ENCODE measurements around the gene PCDH9.

The PCDH9 gene

GRCh38 chr13:66704110-66704509 lies 526.0 kb downstream of the PCDH9 start:
- no peak for DNase-seq

GRCh38 chr13:66703597-66703996 lies 526.5 kb downstream of the PCDH9 start:
- DNase-seq = no peak

GRCh38 chr13:66700117-66700601 lies 530.0 kb downstream of the PCDH9 start:
- no peak for DNase-seq

GRCh38 chr13:66693656-66694055 lies 536.5 kb downstream of the PCDH9 start:
- DNase-seq = no peak

- DNase-seq = no peak
These were observed 539.0 kb downstream of the PCDH9 start for GRCh38 chr13:66691149-66691548.

- DNase-seq = peak; percentile 23
These were observed 540.5 kb downstream of the PCDH9 start for GRCh38 chr13:66689628-66690027.

GRCh38 chr13:66689037-66689619 lies 541.0 kb downstream of the PCDH9 start:
- DNase-seq = no peak

- no peak for DNase-seq
These were observed 548.7 kb downstream of the PCDH9 start for GRCh38 chr13:66681403-66681802.

GRCh38 chr13:66680031-66680430 lies 550.1 kb downstream of the PCDH9 start:
- no peak for DNase-seq

- no peak for DNase-seq
These were observed 554.5 kb downstream of the PCDH9 start for GRCh38 chr13:66675620-66676019.

GRCh38 chr13:66673401-66673800 lies 556.7 kb downstream of the PCDH9 start:
- DNase-seq = no peak

- DNase-seq = peak; percentile 80
These were observed 564.1 kb downstream of the PCDH9 start for GRCh38 chr13:66665991-66666390.

GRCh38 chr13:66663711-66664110 lies 566.4 kb downstream of the PCDH9 start:
- no peak for DNase-seq

GRCh38 chr13:66663206-66663605 lies 566.9 kb downstream of the PCDH9 start:
- DNase-seq = no peak

- no peak for DNase-seq
These were observed 568.8 kb downstream of the PCDH9 start for GRCh38 chr13:66661336-66661735.

GRCh38 chr13:66660468-66660813 lies 569.7 kb downstream of the PCDH9 start:
- DNase-seq = no peak

GRCh38 chr13:66659701-66660467 lies 570.3 kb downstream of the PCDH9 start:
- DNase-seq = no peak

GRCh38 chr13:66659286-66659685 lies 570.9 kb downstream of the PCDH9 start:
- no peak for DNase-seq

GRCh38 chr13:66657165-66657881 lies 572.8 kb downstream of the PCDH9 start:
- DNase-seq = peak; percentile 98

GRCh38 chr13:66655847-66656454 lies 574.2 kb downstream of the PCDH9 start:
- no peak for DNase-seq

GRCh38 chr13:66644855-66645460 lies 585.2 kb downstream of the PCDH9 start:
- DNase-seq = no peak

- DNase-seq = no peak
These were observed 589.9 kb downstream of the PCDH9 start for GRCh38 chr13:66640231-66640630.

- no peak for DNase-seq
These were observed 591.1 kb downstream of the PCDH9 start for GRCh38 chr13:66639044-66639443.
